LNCAP (cell line): Measurements from ENCODE around the gene CIRBP.

Experiments
- TF ChIP-seq, protein P1 (sequence below): fragments of 450-650 bp; IDR thresholded peaks from 2 replicates; pipeline ENCODE4 v1.5.1; 2017; ENCODE audit warnings: mild to moderate bottlenecking

CIRBP gene

DNA sequence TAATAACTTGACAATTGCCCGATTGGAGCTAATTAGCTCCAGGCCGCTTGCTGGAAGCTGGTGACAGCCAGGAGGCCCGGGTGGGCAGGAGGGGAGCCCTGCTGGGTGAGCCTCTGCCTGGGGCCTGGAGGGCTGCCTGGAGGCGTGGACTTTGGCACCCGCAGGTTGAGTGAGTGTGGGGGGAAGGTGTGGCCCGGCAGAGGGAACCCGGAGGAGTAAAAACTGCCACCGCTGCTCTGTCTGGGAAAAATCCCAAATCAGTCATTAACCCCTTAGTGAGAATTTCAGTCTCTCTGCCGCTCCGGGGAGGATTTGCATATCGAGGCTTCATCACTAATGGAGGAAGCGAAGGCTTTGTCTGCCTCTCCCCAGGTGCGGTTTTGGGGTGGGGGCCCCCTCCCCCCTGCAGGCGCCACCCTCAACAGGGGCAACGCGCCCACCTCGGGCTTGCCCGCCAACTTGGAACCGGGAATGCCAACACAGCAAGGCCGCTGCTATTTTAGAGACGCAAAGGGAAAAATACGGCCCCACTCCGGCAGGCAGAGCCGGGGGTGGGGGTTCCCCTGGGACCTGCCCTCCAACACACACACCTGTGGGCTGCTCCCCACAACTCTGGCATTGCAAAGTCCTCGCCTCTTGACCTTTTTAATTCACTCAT lies 22.8 kb downstream of the CIRBP start:
- TF ChIP-seq, protein P1, sequence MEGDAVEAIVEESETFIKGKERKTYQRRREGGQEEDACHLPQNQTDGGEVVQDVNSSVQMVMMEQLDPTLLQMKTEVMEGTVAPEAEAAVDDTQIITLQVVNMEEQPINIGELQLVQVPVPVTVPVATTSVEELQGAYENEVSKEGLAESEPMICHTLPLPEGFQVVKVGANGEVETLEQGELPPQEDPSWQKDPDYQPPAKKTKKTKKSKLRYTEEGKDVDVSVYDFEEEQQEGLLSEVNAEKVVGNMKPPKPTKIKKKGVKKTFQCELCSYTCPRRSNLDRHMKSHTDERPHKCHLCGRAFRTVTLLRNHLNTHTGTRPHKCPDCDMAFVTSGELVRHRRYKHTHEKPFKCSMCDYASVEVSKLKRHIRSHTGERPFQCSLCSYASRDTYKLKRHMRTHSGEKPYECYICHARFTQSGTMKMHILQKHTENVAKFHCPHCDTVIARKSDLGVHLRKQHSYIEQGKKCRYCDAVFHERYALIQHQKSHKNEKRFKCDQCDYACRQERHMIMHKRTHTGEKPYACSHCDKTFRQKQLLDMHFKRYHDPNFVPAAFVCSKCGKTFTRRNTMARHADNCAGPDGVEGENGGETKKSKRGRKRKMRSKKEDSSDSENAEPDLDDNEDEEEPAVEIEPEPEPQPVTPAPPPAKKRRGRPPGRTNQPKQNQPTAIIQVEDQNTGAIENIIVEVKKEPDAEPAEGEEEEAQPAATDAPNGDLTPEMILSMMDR = no peak

DNA sequence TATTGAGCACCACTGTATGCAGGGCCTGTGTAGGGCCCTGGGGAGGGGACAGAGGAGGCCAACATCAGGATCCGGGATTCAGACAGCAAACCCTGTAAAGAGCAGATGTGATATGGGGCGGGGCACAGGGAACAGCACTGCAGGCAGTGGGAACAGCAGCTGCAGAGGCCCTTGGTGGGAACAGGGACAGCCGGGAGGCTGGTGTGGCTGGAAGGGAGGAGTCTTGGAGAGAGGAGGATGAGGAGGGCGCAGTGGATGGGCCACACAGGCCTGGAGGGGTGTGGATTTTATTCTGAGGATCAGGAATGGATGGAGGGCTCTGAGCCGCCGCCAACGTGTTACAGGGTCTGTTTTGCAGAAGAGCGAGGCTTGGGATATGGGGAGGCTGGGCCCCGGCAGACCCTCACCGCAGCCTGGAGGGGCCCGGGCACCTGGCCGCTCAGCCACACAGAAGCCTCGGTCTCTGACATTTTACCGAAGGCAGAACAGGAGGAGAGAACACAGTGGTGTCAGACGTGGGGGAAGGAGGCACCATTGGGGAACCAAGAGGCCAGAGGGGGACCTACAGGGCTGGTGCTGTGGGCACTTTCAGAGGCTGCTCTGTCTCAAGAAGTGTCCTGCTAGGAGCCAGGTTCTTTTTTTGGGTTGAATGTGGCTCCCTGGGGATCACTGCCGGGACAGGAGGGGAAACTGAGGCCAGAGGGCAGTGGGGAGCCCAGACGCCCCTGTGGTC lies 23.5 kb downstream of the CIRBP start:
- TF ChIP-seq, protein P1 = no peak

DNA sequence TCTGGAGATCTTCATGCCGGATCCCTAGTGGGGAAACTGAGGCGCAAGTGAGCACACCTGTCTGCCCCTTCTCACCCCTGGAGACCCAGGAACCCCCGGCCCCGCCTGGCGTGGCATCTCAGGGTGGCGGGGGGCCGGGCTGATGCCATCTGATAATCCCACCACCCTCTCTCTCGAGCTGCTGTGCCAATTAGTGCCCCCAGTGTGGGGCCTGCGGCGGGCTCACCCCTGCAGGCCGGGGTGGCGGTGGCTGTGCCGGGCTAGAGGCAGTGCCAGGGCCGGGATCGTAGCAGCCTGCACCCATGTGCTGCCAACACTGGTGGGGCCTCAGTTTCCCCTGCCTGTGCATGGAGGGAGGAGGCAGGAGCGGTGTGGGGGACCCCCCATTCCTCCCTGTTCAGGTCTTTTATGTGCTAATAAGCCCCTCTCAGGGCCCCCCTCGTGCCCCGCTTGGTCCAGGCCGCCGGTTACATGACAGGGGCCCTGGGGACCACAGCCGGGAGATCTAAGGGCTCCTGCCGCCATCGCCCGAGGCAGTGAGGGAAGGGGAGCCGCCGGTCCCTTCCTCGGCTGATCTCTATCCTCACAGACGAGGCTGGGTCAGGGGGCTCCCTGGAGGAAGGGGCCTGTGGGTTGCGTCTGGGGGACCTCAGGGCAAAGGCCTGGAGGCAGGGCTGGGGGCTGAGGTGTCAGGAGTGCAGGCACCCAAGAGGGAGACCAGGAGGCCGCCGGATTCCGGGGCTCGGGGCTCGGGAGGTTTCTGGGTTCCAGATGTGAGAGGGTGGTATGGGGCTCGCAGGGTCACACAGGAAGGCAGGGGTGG lies 24.9 kb downstream of the CIRBP start:
- TF ChIP-seq, protein P1 = no peak

DNA sequence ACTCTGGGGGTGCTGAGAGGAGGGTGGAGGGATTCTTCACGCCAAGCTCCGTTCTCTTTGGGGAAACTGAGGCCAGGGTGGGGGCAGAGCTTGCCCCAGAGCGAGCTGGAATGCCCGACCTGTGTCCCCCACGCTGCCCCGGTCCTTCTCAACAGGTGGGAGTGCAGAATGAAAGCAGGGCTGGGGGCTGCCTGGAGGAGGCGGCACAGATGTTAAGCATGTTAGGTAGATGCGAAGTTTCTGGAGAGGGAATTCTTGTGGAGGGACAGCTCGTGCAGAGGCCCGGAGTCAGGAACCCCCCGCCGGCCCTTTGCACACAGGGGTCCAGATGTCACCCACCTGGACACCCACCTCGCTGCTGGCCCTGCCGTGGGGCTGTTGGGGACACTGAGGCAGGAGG lies 25.6 kb downstream of the CIRBP start:
- TF ChIP-seq, protein P1 = no peak

DNA sequence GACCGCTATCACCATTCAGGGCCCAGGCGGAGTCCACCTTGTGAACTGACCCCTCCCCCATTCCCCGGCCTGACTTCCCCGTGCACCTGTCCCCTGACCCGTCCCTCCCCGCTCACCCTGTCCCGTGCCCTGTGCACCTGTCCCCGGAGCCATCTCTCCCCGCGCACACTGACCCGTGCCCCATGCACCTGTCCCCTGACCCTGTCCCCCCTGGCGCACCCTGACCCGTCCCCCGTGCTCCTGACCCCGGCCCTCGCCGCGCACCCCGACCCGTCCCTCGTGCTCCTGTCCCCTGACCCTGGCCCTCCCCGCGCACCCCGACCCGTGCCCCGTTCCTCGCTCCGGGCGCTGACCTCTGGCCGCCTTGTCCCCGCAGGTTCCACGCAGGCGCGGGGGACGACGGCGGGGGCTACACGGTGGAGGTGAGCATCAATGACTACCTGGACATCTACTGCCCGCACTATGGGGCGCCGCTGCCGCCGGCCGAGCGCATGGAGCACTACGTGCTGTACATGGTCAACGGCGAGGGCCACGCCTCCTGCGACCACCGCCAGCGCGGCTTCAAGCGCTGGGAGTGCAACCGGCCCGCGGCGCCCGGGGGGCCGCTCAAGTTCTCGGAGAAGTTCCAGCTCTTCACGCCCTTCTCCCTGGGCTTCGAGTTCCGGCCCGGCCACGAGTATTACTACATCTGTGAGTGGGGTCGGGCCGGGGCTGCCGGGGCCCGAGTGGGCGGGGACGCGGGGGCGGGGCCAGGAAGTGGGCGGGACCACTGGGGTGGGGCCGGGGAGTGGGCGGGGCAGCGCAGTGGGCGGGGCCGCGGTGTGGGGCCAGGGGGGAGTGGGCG lies 26.3 kb downstream of the CIRBP start:
- TF ChIP-seq, protein P1 = no peak

DNA sequence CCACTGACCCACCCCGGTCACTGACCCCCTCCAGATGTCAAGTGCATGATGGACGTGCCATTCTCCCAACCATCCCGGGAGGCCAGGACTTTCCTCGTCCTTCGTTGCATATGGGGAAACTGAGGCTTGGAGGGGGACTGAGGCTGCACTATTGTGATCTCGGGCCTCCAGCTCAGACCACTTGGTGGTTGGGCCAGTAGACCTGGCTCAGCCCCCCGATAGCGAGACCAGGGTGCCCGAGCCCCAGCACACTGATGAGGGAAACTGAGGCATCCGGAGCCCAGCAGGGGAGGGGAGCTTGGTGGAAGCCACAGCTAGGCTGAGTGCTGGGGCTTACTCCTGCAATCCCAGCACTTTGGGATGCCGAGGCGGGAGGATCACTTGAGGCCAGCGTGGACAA lies 26.9 kb downstream of the CIRBP start:
- TF ChIP-seq, protein P1 = no peak
